ENCODE data around the gene SGK1.
"Not testable (repeated sequence)": the region's sequence is repeated elsewhere in the genome, so short reads cannot be mapped to it uniquely, and the experiment has no call there.

SGK1 gene

GRCh38 chr6:134326192-134326591, 8.3 kb upstream of the SGK1 start:
- not testable (repeated sequence) for DNase-seq (ENCODE audit: low read depth)

GRCh38 chr6:134324766-134325165, 6.9 kb upstream of the SGK1 start:
- no peak for DNase-seq (ENCODE audit: low read depth)

- DNase-seq (ENCODE audit: low read depth): no peak
Measured at GRCh38 chr6:134324141-134324540, 6.2 kb upstream of the SGK1 start.

GRCh38 chr6:134323698-134324097, 5.8 kb upstream of the SGK1 start:
- DNase-seq (ENCODE audit: low read depth): no peak

- DNase-seq (ENCODE audit: low read depth): no peak
Measured at GRCh38 chr6:134323294-134323693, 5.4 kb upstream of the SGK1 start.

GRCh38 chr6:134322216-134322615, 4.3 kb upstream of the SGK1 start:
- no peak for DNase-seq (ENCODE audit: low read depth)

- DNase-seq (ENCODE audit: low read depth): no peak
Measured at GRCh38 chr6:134321246-134321645, 3.3 kb upstream of the SGK1 start.

GRCh38 chr6:134319686-134320085, 1.8 kb upstream of the SGK1 start:
- DNase-seq (ENCODE audit: low read depth): not testable (repeated sequence)

GRCh38 chr6:134318974-134319281, 1.0 kb upstream of the SGK1 start:
- no peak for DNase-seq (ENCODE audit: low read depth)

GRCh38 chr6:134318236-134318973, 493 bp upstream of the SGK1 start:
- DNase-seq (ENCODE audit: low read depth): no peak

- no peak for DNase-seq (ENCODE audit: low read depth)
Measured at GRCh38 chr6:134316733-134317431, 1.0 kb downstream of the SGK1 start.

- no peak for DNase-seq (ENCODE audit: low read depth)
Measured at GRCh38 chr6:134315974-134316441, 1.9 kb downstream of the SGK1 start.

GRCh38 chr6:134315189-134315588, 2.7 kb downstream of the SGK1 start:
- DNase-seq (ENCODE audit: low read depth): no peak

GRCh38 chr6:134314006-134314821, 3.7 kb downstream of the SGK1 start:
- no peak for DNase-seq (ENCODE audit: low read depth)

GRCh38 chr6:134312038-134312660, 5.8 kb downstream of the SGK1 start:
- no peak for DNase-seq (ENCODE audit: low read depth)

GRCh38 chr6:134310817-134311216, 7.1 kb downstream of the SGK1 start:
- no peak for DNase-seq (ENCODE audit: low read depth)

- DNase-seq (ENCODE audit: low read depth): no peak
Measured at GRCh38 chr6:134309983-134310605, 7.8 kb downstream of the SGK1 start.

- no peak for DNase-seq (ENCODE audit: low read depth)
Measured at GRCh38 chr6:134309227-134309626, 8.7 kb downstream of the SGK1 start.

GRCh38 chr6:134308800-134309199, 9.1 kb downstream of the SGK1 start:
- DNase-seq (ENCODE audit: low read depth): no peak

GRCh38 chr6:134307870-134308269, 10.0 kb downstream of the SGK1 start:
- no peak for DNase-seq (ENCODE audit: low read depth)

- no peak for DNase-seq (ENCODE audit: low read depth)
Measured at GRCh38 chr6:134307075-134307474, 10.8 kb downstream of the SGK1 start.

GRCh38 chr6:134304381-134304780, 13.5 kb downstream of the SGK1 start:
- DNase-seq (ENCODE audit: low read depth): not testable (repeated sequence)

Data from GM04503 (cell line).